Fibroblast of peridontal ligament (primary cell): ENCODE measurements around the gene EPHA7.

Source experiments
- DNase-seq: peaks from one replicate; pipeline ENCODE4 v3.0.0-alpha.2; 2010; ENCODE audit errors: extremely low read depth

The EPHA7 gene

DNA sequence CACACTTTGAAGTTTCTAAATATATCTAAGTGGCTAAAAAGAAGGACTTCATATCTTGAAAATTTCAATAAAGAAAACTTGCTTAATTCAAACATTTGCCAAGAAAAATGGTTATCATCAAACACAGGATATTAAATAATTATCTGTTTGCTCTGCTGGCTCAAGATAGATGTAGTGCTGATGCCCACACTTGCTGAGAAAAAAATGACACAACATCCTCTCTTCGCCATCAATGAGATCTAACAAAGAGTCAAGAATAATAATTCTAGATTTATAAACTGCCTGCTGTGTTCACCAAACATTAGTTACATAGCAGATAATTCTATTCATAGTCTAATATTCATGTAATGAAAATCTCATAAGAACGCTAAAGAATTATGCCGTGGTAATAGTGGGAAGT, 93.6 kb downstream of the EPHA7 start:
- no peak for DNase-seq

DNA sequence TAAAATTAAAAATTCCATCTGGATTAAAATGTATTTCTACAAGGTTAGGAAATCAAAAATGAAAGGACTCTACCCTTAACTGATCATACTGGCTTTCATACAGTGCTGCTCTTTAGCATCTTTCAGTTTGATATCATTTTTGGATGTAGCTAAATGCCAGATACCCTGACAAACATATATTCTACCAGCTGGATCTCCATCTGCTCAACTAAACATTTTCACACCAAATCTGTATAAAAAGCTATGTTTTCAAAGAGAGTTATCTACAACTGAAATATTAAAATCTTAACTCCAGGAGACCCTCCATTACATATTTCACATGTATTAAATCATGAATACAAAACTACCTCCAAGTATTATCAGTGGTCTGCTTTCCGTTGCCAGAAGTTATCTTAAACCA, 95.7 kb downstream of the EPHA7 start:
- no peak for DNase-seq

DNA sequence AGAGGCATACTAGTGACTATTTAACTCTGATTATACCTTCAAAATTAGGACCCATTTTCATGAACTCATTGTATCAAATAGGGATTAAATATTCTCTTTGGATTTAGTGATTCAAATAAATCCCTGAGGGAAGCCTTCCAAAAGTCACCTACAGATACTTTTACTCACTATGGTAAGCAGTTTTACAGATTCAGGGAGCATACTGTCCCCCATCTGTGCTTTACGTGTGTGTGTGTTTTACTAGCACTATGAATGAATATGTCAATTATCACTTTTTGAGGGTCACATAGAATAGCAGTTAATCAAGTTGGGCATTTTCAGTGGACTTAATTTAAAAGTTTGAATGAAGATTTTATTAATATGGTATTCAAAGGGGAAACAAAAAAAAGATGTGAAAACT, 96.7 kb downstream of the EPHA7 start:
- DNase-seq: no peak

DNA sequence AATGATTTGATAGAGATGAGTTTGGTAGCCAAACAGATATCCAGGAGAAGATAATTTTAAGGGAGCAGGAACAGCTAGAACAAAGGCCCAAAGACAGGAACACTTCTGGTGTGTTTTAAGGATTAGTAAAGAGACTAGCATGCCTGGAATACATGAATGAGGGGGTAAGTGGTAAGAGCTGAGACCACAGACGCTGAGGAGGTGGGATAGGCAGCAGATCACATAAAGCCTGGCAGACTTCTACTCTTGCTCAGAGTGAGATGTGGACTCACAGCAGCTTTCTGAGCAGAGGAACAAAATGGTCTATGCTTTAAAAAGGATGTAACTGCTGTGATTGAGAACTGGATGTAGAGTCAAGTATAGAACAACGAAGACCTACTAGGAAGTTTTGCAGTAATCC, 100.1 kb downstream of the EPHA7 start:
- no peak for DNase-seq

DNA sequence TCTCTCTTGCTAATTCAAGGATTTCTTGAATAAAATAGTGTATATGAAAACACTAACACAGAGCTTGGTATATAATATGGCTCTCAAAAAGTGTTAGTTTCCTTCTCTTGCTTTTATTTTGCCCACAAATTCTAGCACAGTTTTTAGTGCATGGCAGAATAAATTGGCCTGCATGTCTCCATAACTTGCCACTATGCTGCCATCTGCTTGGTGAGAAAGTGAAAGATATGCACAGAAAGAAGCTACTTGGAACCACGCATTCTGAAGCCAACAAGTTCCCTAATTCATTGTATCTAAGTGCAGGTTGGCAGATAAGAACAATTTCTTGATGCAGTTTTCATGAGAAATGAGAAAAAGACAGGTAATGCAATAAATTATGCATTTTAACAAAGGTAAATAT, 101.2 kb downstream of the EPHA7 start:
- no peak for DNase-seq

DNA sequence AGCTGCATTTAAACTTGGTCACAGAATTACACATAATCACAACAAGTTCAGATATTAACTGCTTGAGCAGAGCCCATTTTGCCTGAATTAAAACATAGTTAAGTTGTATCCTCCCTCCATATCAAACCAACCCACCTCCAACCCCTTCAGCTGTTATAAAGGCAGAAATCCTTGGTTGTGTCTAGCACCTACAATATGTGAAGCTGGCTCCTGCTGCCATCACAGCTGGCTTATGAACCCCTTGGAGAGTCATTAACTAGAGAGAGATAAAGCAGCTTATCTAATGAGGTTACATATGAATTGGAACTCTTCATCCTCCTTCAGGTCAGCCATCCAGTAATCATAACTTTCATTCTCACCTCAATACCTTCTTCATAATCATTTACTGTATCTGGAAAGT, 101.8 kb downstream of the EPHA7 start:
- no peak for DNase-seq

DNA sequence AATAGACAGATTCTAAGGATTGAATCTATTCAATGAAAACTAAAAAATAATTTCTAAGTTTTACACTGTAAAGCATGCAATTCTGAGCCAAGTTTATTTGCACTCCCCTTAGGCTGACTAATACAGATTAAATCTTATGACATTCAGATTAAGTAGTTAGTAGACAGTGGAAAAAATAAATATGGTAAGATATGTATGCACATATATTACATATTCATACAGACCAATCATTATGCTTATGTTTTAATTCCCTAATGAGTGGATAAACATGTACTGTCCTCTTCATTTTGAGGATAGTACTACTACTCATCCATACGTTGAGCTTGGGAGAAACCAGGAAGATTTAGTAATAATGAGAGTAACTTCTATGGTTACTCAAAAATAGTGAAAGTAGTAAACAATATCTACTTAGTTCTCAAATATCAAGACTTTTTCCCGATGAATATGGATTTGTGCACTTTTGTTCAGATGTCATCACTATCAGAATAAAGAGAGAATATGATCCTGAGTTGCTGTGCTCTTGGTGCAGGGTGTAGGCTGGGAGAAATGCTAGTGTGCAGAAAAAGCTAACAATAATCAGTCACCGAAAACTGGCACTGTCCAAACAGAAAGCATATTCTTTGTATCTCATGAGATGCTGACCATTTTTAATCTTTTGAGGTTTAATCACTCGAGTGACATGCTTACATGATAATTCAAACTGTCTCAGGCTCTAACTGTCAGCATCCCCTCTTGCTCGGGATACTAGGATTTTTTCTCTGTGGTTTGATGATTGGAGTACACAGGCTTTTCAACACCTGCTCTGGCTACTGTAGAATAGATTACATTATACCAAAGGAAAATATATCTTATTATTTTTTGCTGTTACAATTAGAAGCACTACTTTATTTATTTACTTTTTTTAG, 111.6 kb downstream of the EPHA7 start:
- DNase-seq: no peak

DNA sequence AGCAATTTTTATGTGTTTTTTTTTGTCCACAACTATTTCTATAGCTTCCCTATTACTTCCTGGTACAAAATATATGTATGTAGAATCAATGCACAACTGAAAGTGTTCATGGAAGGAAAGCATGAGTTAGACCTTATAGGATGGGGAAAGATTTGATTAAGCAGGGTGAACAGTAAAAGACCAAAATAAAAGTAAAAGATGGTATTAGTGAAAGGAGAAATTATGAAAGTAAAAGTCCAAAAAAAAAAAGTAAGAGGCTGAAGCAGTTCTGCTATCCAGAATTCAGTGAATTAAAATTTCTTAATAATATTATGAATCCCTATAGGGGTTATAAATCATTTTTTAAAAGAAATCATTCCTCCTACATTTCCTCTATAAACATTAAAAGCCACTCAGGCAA, 114.3 kb downstream of the EPHA7 start:
- no peak for DNase-seq

DNA sequence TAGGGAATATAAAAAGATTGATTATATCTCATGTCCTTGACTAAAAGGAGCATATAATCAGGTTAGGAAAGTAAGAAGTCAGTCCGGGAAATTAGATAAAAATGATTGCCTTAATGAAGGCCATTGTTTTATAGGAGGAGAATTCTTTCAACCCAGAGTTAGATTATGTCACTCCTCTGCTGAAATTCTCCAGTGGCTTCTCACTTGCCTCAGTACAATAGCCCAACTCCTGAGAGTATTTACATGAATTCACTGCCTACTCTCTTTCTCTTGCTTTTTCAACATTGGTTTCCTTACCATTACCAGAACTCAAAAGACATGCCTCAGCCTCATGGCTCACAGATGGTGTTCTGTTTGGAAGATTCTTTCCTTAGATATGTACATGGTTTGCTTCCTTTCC, 114.9 kb downstream of the EPHA7 start:
- DNase-seq: no peak

DNA sequence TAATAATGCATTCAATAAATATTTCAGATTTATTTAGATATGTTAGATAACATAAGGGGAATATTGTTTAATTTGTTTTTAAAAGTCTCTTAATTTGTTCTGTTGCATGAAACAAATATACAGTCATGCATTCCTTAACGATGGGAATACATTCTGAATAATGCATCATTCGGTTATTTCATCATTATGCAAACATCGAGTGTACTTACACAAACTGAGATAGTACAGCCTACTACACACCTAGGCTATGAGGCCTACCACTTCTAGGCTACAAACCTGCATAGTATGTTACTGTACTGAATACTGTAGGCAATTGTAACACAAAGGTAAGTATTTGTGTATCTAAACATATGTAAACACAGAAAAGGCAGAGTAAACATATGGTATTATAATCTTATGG, 118.7 kb downstream of the EPHA7 start:
- DNase-seq: no peak

DNA sequence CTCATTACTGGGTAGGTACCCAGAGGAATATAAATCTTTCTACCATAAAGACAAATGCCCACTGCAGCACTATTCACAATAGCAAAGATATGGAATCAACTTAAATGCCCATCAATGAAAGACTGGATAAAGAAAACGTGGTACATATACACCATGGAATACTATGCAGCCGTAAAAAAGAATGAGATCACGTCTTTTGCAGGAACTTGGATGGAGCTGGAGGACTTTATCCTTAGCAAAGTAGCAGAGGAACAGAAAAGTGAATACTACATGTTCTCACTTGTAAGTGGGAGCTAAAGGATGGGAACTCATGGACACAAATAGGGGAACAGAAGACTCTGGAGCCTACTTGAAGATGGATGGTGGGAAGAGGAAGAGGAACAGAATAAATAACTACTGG, 119.7 kb downstream of the EPHA7 start:
- DNase-seq: no peak

DNA sequence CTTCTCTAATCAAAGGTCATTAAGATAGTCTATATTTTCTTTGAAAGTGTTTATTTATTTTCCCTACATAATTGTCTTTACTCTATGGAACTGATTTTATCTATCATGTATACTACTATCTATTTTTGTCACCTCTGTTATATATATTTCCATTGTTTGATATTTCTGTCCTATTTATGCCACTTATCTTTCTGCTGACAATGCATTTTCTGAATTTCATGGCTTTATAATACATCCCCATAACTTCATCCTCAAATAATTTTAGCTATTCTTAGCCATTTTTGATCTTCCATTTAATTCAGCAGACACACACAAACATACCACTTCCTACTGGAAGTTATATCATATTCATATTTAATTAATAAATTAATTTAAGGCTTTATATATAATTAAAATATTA, 123.7 kb downstream of the EPHA7 start:
- no peak for DNase-seq

DNA sequence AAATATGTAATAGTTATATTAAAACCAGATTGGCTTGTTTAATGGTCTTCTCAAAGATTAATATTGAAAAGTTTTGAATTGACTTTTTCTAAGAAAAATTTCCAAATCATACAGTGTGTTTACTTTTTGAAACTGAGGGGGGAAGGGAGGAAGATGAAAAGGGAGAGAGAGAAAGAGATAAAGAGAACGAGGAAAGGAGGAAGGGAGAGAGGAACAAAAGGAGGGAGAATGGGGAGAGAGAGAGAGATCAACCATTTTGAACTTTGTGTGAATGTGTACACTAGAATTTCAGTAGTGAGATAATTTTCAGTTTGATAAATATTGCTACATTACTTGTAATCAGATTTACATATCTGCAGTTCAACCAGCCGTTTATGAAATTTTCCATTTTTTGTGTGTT, 124.5 kb downstream of the EPHA7 start:
- no peak for DNase-seq

DNA sequence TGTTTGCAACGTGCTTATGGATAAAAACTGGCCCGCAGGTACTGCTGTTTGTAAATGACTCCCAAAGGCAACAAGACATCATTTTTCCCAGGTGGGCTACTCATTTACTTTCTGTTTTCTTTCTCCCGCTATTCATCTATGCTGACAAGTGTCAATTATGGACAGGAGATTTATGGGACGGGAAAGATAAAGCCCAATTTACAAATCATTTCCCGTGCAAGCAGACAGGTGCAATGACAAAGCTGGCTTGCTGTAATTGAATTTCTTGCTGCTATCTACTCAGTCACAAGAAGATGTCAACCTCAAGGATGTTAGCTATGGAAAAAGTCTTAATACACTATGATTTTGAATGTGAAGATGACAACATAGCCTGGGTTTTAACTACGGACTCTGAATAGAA, 125.5 kb downstream of the EPHA7 start:
- no peak for DNase-seq

DNA sequence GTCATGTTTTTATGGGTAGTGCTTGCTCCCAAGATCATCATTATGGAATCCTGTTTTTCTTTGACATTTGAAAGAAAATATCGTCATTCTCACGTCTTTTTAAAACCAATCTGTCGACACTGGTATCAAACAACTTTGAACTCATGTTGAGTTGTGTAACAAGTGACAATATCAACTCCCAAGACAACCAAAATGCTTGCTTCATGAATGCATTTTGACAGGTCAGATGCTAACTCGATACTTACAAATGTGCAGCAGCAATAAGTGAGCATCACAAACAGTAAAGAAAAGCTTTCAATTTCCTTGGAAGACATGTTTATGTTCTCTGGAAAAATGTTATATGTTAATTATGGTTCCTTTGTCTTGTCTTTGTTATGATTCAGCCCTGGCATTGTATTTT, 125.9 kb downstream of the EPHA7 start:
- DNase-seq: no peak

DNA sequence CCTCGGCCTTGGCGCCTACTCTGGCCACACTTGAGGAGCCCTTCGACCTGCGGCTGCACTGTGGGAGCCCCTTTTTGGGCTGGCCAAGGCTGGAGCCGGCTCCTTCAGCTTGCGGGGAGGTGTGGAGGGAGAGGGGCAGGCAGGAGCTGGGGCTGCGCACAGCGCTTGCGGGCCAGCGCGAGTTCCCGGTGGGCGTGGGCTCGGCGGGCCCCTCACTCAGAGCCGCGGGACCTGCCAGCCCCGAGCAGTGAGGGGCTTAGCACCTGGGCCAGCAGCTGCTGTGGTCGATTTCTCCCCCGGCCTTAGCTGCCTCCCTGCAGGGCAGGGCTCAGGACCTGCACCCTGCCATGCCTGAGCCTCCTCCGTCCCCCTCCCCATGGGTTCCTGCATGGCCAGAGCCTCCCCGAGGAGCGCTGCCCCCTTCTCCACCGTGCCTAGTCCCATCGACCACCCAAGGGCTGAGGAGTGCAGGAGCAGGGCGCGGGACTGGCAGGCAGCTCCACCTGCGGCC, 136.8 kb downstream of the EPHA7 start:
- DNase-seq: no peak

DNA sequence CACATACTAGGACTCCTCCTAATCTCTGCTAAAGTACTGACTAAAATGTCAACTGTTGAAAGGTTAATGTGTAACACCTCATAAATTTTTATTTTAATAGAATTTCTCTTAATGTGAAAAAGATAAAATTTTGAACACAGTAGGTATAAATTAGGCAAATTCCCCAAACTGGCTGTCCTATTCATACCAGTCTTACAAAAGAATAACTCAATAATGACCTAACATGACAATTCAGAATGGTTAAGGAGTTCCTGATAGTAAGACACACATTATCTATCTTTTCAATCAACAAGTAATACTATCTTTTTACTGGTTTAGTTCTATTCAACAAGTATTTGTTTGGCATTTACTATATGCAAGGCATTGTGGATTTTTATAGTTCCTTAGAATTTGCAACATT, 141.1 kb downstream of the EPHA7 start:
- DNase-seq: no peak

DNA sequence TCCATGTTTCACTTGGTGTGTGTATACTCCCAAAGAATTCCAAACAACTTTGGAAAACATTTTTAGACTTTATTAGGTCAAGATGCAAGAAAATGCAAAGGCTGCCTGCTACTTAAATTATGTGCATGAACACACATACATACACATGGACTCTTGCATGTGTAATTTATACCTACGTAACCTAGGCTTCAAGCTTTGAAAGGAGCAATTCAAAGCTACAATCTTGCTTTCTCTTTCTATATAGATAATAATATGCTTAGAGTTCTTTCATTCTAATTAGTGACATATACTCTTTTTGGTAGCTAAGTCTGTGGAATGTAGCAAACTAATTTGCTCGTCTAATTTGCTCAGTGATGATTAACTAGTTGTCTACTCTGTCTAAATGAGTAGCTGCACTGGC, 146.5 kb downstream of the EPHA7 start:
- DNase-seq: no peak

DNA sequence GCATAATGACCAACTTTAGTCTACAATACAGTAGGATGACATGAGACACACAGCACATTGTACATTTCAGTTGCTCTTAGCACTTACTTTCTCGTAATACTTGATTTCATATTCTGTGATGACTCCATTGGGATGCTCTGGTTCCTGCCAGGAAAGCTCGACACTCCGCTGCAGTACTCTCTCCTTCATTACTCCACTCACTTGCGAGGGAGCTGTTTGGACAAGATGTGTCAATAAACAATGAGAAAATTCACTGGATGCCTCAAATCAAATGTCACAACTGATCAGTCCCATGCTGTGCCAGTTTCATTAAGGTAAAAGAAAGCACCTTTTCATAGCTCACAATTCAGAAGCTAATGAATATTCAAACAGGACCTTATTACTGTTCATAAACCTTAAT, 147.1 kb downstream of the EPHA7 start:
- no peak for DNase-seq

DNA sequence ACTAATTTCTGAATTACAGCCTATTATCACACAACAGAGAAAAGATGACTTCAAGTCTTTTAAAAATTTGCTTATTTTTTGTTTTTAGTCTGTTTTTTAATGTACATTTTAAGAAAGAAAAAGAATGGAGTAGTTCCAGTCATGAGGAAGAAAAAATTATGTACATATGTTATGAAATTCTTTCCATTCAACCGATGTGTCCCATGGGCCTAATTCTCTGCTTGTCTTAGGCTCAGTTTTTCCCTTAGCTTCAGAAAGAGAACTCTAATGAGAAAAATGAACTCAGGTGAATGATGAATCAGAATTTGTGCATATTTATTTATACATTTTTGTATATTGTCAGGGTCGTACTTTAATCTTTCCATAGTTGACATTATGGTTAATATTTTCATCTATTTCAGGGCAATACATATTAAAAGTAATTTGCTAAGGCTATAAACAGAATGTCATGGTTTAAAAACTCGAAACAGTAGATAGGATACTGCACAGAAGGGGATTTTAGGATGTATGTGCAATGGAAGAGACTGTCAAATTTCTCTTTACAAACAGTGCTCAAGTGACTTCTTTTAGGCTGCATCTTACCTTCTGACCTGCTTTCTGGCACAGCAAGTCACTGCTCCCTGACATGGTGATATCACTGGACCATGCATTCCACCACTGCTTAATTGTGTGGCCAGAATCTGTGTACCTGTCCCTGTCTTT, 153.1 kb downstream of the EPHA7 start:
- DNase-seq: no peak

DNA sequence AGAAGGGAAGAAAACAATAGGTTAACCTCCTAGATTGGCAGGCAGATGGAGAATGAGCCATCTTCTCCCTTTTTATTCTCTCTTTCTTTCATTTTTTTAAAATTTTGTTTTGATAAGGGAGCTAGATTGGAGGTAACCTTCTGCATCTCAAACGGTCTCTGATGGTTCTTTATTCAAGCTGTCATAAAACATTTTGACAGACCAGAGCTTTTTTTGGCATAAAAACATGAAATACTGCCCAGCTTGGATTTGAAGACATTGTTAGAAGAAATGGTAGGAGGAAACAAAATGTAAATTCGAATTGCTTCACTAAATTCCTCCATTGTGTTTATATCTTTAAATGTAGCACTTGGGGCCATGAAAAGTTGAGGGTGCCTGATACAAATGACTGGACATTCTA, 158.5 kb downstream of the EPHA7 start:
- DNase-seq: no peak

DNA sequence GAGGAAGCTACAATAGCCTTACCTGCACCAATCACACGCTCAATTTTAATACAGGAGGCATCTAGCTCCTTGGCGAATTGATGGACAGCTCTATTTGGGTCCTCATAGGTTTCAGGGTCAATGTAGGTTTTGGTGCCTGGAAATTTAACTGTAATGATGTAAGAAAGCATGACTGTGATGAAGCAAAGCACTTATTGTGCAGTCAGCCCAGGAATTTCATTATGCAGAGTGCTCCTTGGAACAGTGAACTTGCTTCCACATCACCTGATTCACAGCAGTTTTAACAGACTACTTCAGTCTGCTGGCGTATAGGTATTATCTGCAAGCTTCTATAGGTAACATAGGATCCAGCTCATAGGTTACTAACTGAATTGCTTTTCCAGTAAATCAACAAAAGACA, 160.0 kb downstream of the EPHA7 start:
- no peak for DNase-seq

DNA sequence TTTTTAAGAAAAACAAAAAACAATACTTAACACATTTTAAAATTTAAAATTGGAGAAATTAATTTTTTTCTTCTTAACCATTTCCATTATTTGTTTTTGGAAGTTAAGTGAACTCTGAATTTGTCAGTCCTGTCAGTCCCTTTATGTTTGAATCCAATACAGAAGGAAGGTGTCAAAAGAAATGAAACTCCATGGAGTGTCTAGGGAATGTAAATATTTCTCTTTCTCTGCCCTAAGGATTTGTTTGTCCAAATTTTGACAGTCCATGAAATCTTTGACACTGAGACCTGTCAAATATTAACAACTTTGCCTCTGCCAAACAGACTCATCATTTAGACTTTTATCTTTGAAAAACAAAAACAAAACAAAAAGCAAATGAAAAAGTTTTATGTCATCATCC, 166.4 kb downstream of the EPHA7 start:
- no peak for DNase-seq
